Brain microvascular endothelial cell (primary cell): ENCODE results near the gene OR52N4.
A peak's percentile ranks its signal among the peaks of the same experiment; 100 is the strongest.
"Not testable (repeated sequence)": the region's sequence is repeated elsewhere in the genome, so short reads cannot be mapped to it uniquely, and the experiment has no call there.

Experiments
- DNase-seq: peaks from one replicate; pipeline ENCODE4 v3.0.0-alpha.2; 2020
- H3K27ac ChIP-seq: fragments of 250-450 bp; sonication (Bioruptor Pico); 2 replicates; pipeline ENCODE4 v1.5.1; 2020; ENCODE audit warnings: mild to moderate bottlenecking, moderate library complexity
- H3K27me3 ChIP-seq: fragments of 250-450 bp; sonication (Bioruptor Pico); replicated peaks from 2 replicates; pipeline ENCODE4 v1.5.1; 2020; ENCODE audit warnings: mild to moderate bottlenecking
- H3K36me3 ChIP-seq: fragments of 250-450 bp; sonication (Bioruptor Pico); replicated peaks from 2 replicates; pipeline ENCODE4 v1.5.1; 2020; ENCODE audit warnings: mild to moderate bottlenecking
- H3K4me3 ChIP-seq: 2 replicates; pipeline ENCODE4 v1.5.1; 2011; ENCODE audit warnings: low read depth, mild to moderate bottlenecking, control low read depth, low read length, moderate library complexity
- CTCF ChIP-seq: IDR thresholded peaks from 2 replicates; pipeline ENCODE4 v1.5.1; 2011; ENCODE audit warnings: low read depth, mild to moderate bottlenecking, moderate library complexity, low read length, control low read depth, inconsistent platforms; ENCODE audit errors: missing control alignments
- in situ Hi-C: cut with HindIII; loops from 2 replicates; pipeline ENCODE4 v1.10.0; 2017; ENCODE audit warnings: low sequenced_read_pairs, low pct_ligation_motif_present

Gene OR52N4

GRCh38 chr11:5753943-5754342 is at the start of gene OR52N4:
TSS of gene OR52N4 (plus strand) at chr11:5754243. CDS start at chr11:5754741, 498 bp downstream.
- no peak for TF ChIP-seq CTCF

DNA sequence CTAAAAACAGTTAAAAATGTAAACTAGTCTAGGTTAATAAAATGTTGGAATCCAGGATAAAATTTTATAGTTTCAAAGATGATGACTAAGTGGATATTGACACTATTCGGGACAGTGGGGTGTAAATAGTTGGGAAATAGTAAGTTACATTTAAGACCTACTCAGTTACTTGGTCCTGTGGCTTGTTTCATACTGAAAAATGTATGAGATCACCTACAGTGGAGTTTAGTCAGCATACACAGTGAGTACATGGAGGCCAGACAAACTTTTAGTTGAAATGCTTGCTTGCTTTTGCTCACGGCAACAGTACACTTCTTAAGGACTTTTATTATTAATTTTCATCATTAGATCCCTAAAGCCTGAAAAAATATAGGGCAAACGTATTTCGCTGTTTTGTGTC is 48.4 kb upstream of the OR52N4 start:
- peaks cover 11% of the 10 kb centered on the region for H3K36me3 ChIP-seq

More at GRCh38 chr11:5753943-5754342, at the start of gene OR52N4:
- Histone ChIP-seq H3K4me3 (no peak within 1 kb of the TSS), H3K36me3 (no peaks in the 10 kb centered on the region), H3K27ac (no peak within 1 kb of the TSS), H3K27me3 (no peaks in the 10 kb centered on the region)
- in situ Hi-C loops: no loop called here
- no peak for DNase-seq

GRCh38 chr11:5712507-5712906 is 41.5 kb upstream of the OR52N4 start:
- H3K36me3 ChIP-seq: peaks cover 10% of the 10 kb centered on the region
- in situ Hi-C loops: no loop called here
- no peak overlapping the region for H3K4me3 ChIP-seq
- no peak for DNase-seq
- peak; percentile 25 for TF ChIP-seq CTCF
- no peak overlapping the region for H3K27ac ChIP-seq
- H3K27me3 ChIP-seq: no peaks in the 10 kb centered on the region

More for the DNA sequence above, 48.4 kb upstream of the OR52N4 start:
- in situ Hi-C loops: no loop called here
- H3K27ac ChIP-seq: no peak overlapping the region
- H3K4me3 ChIP-seq: no peak overlapping the region
- H3K27me3 ChIP-seq: no peaks in the 10 kb centered on the region
- no peak for TF ChIP-seq CTCF
- DNase-seq: no peak

- Histone ChIP-seq H3K27me3 (no peaks in the 10 kb centered on the region), H3K4me3 (no peak overlapping the region), H3K27ac (no peak overlapping the region), H3K36me3 (peaks cover 3% of the 10 kb centered on the region)
- no peak for TF ChIP-seq CTCF
- in situ Hi-C loops: no loop called here
- DNase-seq: no peak
These were observed 40.3 kb upstream of the OR52N4 start for GRCh38 chr11:5713695-5714094.

GRCh38 chr11:5716518-5716917 is 37.5 kb upstream of the OR52N4 start:
- H3K27me3 ChIP-seq, DNase-seq, H3K36me3 ChIP-seq, H3K4me3 ChIP-seq, H3K27ac ChIP-seq, in situ Hi-C loops: not testable (repeated sequence)

GRCh38 chr11:5719703-5720495 is 34.1 kb upstream of the OR52N4 start:
- DNase-seq: no peak
- Histone ChIP-seq H3K27ac (no peak overlapping the region), H3K4me3 (no peak overlapping the region), H3K27me3 (no peaks in the 10 kb centered on the region), H3K36me3 (no peaks in the 10 kb centered on the region)
- in situ Hi-C loops: no loop called here
- TF ChIP-seq CTCF: no peak
